Uterus (tissue), 4 donors: ENCODE results near the gene ABHD16B. TPM values are rescaled to one million over a fixed set of nuclear protein-coding genes. Genes with fewer than 3 reads are reported as not detected.
"Not testable (repeated sequence)": the region's sequence is repeated elsewhere in the genome, so short reads cannot be mapped to it uniquely, and the experiment has no call there.

ENCODE experiments used
- DNase-seq, 2 donors: peaks; one replicate each; pipeline ENCODE4 v3.0.0-alpha.2; 2019 to 2020
- H3K27ac ChIP-seq, 2 donors: fragments of 200-600 bp; sonication (generic); 1 replicate in 1 of 2; 2 replicates in 1 of 2; pipeline ENCODE4 v1.5.1; 2016 to 2018
- H3K27me3 ChIP-seq, 2 donors: fragments of 200-600 bp; sonication (generic); one replicate each; pipeline ENCODE4 v1.5.1; 2018 to 2019; ENCODE audit warnings: control low read depth in 1 of 2
- H3K36me3 ChIP-seq, 2 donors: fragments of 200-600 bp; sonication (generic); one replicate each; pipeline ENCODE4 v1.5.1; 2019; ENCODE audit warnings: control low read depth in 1 of 2
- H3K4me1 ChIP-seq, 2 donors: fragments of 200-600 bp; sonication (generic); one replicate each; pipeline ENCODE4 v1.5.1; 2018 to 2019; ENCODE audit warnings: control low read depth in 1 of 2
- H3K4me3 ChIP-seq, 2 donors: fragments of 200-600 bp; sonication (generic); 1 replicate in 1 of 2; 2 replicates in 1 of 2; pipeline ENCODE4 v1.5.1; 2018 to 2019; ENCODE audit warnings: mild to moderate bottlenecking in 1 of 2
- H3K9me3 ChIP-seq, 2 donors: fragments of 200-600 bp; sonication (generic); one replicate each; pipeline ENCODE4 v1.5.1; 2019; ENCODE audit warnings: control low read depth in 1 of 2
- CTCF ChIP-seq, 4 experiments: fragments of 200-600 bp in 2 of 4; fragments of 450-650 bp in 2 of 4; sonication (generic) in 2 of 4; IDR thresholded peaks; one replicate each; pipeline ENCODE4 v1.5.1; 2016 to 2019; ENCODE audit warnings: antibody characterized with exemption in 4 of 4, mild to moderate bottlenecking in 2 of 4, moderate library complexity in 1 of 4
- POLR2A ChIP-seq, 2 donors: fragments of 450-650 bp; IDR thresholded peaks; one replicate each; pipeline ENCODE4 v1.6.1; 2016; ENCODE audit warnings: antibody characterized with exemption in 2 of 2, mild to moderate bottlenecking in 1 of 2, moderate library complexity in 1 of 2
- intact Hi-C: fragments of 100-400 bp; cut with DNase I; formaldehyde crosslinking; loops from one replicate; pipeline ENCODE4 v1.15.1; 2023; ENCODE audit warnings: low total_unique reads
- total RNA-seq, 4 donors: library from RNA; depleted of rRNA in 3 of 4; stranded (reverse); fragments of >200 nt in 3 of 4; gene quantifications; one replicate each; pipeline versions ENCODE4 v1.1.0 to v1.2.4, GENCODE V29; 2014 to 2023
- donor health status: DM: yes; HTN: yes; CAD: no.

The ABHD16B gene
- total RNA-seq, 4 donors from 2014 or later, result not detected

- Histone ChIP-seq H3K27me3 (no peaks in the 10 kb centered on the region), H3K9me3 (no peaks in the 10 kb centered on the region), H3K4me1 (no peaks in the 10 kb centered on the region), H3K27ac (no peak overlapping the region), H3K36me3 (no peaks in the 10 kb centered on the region), H3K4me3 (no peak overlapping the region)
- intact Hi-C loops, result no loop called here
- TF ChIP-seq CTCF (IDR thresholded peaks at IDR 0.05) (no peak), POLR2A (IDR thresholded peaks at IDR 0.05) (no peak)
- DNase-seq, result no peak
Observed at GRCh38 chr20:63878899-63879663, 17.8 kb downstream of the ABHD16B start.

- H3K27me3 ChIP-seq, H3K4me3 ChIP-seq, H3K36me3 ChIP-seq, H3K27ac ChIP-seq, DNase-seq, H3K9me3 ChIP-seq, H3K4me1 ChIP-seq, intact Hi-C loops: not testable (repeated sequence)
Observed at GRCh38 chr20:63880901-63881300, 19.6 kb downstream of the ABHD16B start.

GRCh38 chr20:63881451-63882226 is 20.3 kb downstream of the ABHD16B start:
- intact Hi-C loops, result no loop called here
- DNase-seq, result no peak

GRCh38 chr20:63882257-63883200 is 21.2 kb downstream of the ABHD16B start:
- no peaks in the 10 kb centered on the region for H3K27me3 ChIP-seq
- H3K4me1 ChIP-seq, result no peaks in the 10 kb centered on the region
- no peaks in the 10 kb centered on the region for H3K9me3 ChIP-seq
- DNase-seq, result no peak
- H3K27ac ChIP-seq, result no peak overlapping the region
- no peaks in the 10 kb centered on the region for H3K36me3 ChIP-seq
- intact Hi-C loops, result no loop called here
- H3K4me3 ChIP-seq, result no peak overlapping the region
- no peak for TF ChIP-seq POLR2A (IDR thresholded peaks at IDR 0.05)
- no peak for TF ChIP-seq CTCF (IDR thresholded peaks at IDR 0.05)

More at GRCh38 chr20:63881451-63882226, 20.3 kb downstream of the ABHD16B start:
- H3K4me3 ChIP-seq, result no peak overlapping the region
- TF ChIP-seq CTCF (IDR thresholded peaks at IDR 0.05) (no peak), POLR2A (IDR thresholded peaks at IDR 0.05) (no peak)
- no peaks in the 10 kb centered on the region for H3K9me3 ChIP-seq
- H3K4me1 ChIP-seq, result no peaks in the 10 kb centered on the region
- no peaks in the 10 kb centered on the region for H3K36me3 ChIP-seq
- H3K27me3 ChIP-seq, result no peaks in the 10 kb centered on the region
- H3K27ac ChIP-seq, result no peak overlapping the region

GRCh38 chr20:63883201-63883593 is 21.9 kb downstream of the ABHD16B start:
- H3K36me3 ChIP-seq, result no peaks in the 10 kb centered on the region
- DNase-seq, result no peak

More at GRCh38 chr20:63883201-63883593, 21.9 kb downstream of the ABHD16B start:
- Histone ChIP-seq H3K4me3 (no peak overlapping the region), H3K4me1 (no peaks in the 10 kb centered on the region), H3K27ac (no peak overlapping the region), H3K27me3 (no peaks in the 10 kb centered on the region), H3K9me3 (no peaks in the 10 kb centered on the region)
- intact Hi-C loops, result no loop called here
- TF ChIP-seq POLR2A (IDR thresholded peaks at IDR 0.05) (no peak), CTCF (IDR thresholded peaks at IDR 0.05) (no peak)
